GM19238 (cell line): Measurements from ENCODE around the gene RAB27A.
A peak's percentile ranks its signal among the peaks of the same experiment; 100 is the strongest.

Experiments used
- DNase-seq: peaks from one replicate; pipeline ENCODE4 v3.0.0; 2011; ENCODE audit warnings: low spot score; ENCODE audit not compliant: insufficient read length

Gene RAB27A

DNA sequence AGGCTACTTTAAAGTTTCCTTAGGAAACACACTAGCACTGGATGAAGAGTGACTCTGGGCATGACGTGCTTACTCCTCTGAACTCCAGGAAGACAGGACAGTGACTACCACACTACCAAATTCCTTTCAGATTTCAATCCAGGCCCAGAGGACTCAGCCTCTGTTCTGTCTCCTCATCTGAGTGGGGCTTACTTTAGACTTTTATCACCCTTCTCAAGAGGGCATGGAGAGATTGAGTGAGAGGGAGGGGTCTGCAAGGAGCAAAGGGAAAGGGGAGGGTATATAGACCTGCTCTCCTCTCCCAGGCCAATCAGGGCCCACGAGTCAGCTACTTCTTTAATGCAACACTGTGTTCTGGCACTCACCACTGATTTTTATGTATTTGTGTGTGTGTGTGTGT is 63.5 kb downstream of the RAB27A start:
- no peak for DNase-seq

DNA sequence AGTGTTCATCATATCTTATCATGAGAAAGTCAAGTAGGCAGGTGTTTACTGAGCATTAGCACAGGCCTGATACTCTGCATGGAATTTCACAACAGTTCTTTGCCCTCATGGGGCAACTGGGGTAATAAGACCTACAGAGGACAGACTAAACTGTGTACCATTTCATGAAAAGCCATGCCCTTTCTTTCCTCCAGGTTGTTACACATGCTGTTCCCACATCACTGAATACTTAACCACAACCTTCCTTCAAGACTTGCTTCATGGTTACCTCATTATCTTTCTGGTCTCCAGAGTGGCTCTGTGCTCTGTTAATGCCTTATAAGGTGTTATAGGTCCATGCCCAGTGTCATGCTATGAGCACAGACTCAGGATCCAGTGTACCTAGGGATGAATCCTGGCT is 64.7 kb downstream of the RAB27A start:
- no peak for DNase-seq

DNA sequence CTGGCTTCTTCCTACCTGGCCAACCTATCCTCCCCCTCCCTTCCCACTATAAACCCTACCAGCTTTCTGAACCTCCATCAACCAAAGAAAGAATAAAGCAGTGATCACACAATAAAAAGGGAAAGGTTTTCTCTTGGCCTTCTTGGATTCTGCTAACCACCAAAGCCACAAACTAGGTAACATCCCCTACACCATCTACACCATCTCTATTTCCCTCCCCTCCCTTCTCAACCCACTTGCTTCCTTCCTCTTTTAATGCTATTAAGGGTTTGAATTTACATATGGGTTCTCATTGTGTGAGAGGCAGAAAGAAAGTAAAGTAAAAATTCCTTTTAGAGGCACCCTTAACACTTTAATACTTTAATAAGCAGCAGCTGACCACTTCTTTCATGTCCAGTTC is 67.0 kb downstream of the RAB27A start:
- DNase-seq, result no peak

DNA sequence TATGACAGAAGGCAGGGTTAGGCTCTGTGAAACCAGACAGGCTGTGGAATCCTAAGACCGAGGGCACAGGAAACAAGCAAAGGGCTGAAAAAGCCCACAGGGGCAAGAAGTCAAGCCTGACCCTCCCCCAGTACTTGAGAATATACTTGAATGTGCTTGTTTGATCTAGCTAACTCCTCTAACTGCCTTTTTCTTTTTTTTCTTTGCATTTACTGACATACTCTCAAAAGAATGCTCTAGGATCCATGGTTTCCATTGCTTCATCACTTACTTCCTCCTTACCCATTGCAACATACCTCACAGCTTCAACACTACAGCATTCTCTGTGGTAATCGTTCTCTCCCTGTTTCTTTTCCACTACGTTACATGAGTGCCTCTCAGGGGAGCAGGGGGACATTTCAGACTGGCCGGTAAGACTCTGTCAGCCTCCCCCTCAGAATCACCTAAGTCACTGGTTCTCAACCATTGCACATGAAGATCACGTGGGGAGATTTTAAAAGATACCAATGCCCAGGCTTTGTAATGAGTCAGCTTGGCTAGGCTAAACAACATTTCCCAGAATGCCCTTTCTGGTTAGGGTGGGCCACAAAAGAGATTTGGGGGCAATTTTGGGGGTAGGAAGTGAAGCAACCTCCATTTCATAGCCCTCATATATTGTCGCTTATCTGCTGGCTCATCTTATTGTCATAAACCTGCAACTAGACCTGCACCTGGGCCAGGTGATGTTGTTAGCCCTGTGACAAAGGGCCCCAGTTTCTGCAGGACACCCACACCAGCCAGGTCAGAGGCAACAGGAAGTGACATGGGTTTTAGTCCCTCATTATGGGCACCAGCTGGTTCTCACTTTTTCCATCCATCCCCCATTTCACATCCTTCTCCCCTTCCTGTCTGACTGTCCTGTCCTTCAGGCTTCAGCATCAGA is 68.3 kb downstream of the RAB27A start:
- DNase-seq, result no peak

DNA sequence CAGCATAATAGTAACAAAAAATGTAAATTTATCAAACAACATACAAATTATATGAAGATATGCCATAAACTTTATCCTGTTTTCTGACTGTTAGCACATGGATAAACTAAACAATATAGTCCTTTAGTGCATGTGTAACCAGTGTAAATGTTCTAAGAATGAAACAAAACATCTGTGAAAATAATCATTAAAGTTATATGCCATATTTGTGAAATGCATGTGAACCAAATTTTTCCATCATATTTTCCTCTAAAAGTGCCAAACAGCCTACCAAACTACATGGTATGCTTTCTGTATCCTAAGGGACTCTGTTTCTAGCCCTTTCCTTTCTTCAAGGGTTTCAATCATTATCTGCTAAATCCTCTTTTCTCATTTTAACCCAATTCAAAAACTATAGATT is 69.0 kb downstream of the RAB27A start:
- DNase-seq, result no peak

DNA sequence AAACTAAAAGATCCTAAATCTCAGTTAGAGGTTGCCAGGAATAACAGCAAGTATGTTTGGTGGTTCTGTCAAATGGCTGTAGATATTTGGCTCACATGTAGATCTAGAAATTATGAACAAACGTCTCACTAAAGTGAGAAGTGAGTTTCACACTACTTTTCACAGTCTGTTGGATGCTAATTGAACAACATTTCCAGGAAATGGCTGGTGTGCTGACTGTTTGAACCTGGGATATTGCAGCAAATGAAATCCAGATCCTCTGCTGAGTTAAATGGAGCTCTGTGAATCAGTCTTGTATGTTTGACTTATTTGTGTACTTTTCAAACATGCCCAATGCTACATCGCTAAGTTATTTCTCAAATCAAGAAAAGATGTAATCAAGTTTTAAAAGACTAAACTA is 71.6 kb downstream of the RAB27A start:
- DNase-seq, result no peak

DNA sequence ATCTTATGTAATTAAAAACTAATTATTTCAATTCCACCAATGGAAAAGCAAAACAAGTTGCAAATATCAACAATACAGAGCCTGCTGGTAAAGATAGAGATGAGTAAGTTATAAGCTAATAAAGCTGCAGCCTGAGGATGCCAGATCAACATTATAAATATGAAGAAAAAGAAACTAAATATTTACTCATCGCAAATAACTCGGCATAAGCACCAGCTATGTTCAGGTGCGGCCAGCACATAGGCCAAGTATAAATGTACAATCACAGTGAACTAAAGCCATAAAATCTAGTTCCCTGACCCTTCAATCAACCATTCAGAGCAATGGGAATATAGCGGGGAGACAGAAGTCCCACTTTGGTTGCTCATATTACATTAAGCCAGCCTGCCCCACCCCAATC is 85.1 kb downstream of the RAB27A start:
- DNase-seq, result no peak

DNA sequence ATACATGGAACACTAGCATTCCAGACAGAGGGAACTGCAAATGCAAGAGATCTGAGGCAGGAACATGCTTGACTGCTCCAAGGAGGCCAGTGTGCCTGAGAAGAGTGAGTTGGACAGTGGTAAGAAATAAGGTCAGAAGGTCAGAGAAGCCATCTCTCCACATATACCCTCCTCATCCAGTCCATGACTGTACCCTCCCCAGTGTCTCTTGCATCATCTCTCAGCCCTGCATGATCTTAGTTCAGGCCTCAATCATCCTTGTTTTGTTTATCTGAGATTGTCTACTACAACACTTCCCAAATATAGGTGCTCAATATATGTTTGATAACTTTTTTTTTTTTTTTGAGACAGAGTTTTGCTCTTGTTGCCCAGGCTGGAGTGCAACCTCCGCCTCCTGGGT is 87.4 kb downstream of the RAB27A start:
- no peak for DNase-seq

DNA sequence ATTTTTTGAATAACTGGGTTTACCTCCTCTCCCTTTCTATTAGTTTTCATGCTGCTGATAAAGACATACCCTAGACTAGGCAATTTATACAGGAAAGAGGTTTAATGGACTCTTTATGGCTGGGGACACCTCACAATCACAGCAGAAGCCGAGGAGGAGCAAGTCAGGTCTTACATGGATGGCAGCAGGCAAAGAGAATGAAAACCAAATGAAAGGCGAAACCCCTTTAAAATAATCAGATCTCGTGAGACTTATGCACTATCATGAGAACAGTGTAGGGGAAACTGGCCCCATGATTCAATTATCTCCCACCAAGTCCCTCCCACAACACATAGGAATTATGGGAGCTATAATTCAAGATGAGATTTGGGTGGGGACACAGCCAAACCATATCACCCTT is 90.9 kb downstream of the RAB27A start:
- DNase-seq, result no peak

DNA sequence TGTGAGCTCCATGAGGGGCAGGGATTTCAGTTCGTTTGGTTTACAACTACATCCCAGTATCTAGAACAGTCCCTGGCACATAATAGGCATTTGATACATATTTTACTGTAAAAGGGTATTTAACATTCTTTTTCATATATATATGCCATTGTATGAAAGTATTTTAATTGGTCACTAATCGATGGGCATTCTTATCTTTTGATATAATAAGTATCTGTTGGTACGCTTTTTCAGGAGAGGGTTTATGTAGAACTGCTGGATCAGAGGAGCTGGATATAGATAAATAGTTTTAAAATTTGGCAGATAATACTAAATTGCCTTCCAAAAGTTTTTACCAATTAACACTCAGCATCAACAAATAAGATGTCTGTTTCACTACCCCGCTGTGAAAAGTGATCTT is 91.9 kb downstream of the RAB27A start:
- no peak for DNase-seq

DNA sequence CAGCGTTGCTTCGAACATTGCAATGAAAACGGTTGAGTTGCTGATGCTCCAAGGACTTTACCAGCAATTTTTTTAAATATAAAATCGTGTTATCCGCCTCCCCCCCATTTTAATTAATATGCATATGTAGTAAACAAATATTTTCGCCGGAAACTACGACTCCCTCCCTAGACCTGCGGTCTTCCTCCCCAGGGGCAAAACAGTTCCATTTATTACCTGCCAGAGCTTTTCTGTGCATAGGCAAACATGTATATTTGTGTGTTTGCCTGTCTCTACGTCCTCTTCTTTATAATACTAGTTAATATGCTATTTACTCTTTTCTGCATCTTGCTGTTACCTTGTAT is 92.3 kb downstream of the RAB27A start:
- DNase-seq, result no peak

DNA sequence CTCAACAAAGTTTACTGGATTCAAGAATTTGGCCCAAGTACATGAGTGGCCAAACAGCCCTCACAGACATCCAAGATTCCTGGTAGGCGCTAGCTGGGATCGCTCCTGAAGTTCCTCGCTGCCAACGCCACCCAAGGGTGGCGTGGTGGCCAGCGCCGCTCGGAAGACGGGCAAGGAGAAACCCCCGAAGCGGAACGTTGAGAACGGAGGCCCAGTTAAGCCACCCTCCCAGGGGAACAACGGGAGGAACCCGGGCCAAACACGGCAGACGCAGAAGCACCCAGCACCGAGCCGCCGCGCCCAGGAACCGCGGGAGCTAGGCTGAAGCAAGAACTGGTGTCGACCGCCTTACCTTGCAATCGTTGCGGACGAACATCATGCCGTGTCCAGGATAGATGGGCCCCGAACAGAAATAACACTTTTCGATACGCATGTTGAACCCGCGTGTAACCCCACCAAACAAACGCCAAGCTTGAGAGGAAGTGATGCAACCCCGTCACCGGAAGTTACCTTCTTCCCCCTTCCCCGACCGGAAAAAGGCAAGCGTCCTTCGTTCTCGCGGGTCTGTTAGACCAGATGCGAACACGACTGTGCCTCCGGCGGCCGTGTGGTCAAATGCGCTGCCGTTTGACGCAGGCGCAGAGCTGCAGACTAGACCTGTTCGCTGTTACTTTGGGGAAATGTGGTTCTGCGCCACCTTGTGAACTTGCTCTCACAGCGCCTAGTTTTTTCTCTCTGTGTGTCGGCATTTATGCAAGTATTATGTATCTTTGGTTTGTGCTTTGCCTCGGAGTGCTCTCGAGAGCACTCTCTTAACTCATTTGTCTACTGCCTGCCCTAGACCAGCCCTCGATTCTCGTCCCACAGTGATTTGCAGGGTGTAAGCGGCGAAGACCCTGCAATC is 92.9 kb downstream of the RAB27A start, which contains the start of gene RSL24D1:
TSS of gene RSL24D1 (minus strand) at position 484 of the 904 bp plus-strand sequence. CDS start at position 433, 51 bp downstream.
- DNase-seq, result peak; percentile 77

DNA sequence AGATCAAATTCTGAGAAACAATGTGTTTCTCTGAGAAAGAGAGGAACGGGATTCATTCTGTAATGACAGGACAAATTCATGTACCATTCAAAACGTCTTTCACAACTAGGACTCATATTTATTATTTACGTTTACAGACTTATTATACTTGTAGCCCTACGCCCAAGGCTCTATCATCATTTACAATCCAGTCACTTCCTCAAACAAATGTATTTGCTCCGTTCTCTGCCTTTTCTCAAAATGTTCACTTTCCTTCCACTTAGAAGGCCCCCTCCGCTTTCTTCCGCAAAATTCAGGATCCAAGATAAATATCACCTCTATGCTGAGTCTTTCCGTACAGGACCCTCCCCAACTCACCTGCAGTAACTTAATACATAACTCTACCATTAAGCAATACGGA is 93.6 kb downstream of the RAB27A start:
- no peak for DNase-seq

DNA sequence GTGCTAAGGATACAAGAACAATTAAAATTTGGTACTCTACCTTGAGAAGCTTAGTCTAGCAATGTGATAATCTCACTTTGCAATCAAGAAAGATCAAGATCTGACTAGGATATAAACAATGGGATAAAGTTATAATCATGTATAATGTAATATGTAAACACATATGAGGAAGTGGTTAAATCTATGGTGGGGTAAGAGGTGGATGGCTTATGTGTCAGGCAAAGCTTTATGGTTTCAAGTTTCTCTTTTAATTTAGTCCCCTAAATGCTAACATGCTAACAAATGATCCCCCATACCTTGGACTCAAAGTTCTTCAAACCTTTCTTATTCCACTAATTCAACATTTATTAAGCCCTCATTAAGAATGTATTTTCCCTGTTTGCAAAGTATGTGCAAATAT is 95.4 kb downstream of the RAB27A start:
- no peak for DNase-seq

DNA sequence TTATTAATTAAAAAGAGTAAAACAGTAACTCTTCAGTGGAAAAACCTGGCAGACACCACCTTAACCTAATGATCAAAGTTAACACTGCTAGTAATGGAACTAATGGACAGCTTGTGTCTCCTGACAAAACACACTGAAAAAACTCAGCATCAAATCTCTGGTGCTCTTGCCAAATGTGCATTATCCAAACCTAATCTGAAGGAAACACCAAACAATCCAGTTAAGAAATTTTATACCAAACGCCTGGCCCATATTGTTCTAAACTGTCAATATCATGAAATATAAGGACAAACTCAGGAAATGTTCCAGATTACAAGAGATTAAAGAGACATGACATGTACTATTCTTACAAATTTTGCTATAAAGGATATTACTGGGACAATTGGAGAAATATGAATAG is 103.3 kb downstream of the RAB27A start:
- DNase-seq, result no peak

DNA sequence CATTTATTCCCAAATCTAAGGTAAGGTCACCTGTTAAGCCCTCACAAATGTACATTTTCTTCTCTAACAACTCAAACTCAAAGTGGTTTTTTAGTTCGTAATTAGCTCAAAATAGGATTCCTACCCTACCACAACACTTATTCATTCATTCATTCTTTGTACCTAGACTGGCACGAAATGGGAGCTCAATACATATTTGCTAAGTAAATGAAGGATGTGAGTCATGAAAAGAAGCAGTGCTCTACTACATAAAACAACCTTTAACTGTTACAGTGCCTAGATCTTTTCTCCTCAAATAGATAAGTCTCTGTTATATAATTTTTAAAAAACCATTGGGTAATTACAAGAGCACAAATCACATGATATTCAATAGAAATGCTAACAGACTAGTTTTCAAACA is 105.9 kb downstream of the RAB27A start:
- no peak for DNase-seq

DNA sequence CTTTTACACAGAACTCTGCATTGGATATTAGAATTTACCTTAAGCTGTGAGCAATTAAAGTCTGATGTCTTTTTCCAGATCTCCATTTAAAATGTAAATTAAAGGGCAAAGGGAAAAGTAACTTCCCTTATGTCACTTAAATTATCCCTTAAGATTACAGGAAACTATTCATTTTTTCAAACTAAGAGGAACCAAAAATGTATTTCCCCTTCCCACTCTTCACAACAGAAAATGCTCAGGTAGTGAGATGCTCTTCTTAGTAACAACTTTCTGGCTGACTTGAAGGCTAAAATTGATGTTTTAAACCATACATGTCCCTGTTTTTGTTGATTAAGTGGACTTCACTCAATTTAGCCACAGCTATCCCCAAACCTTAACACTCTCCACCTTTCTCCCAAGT is 110.5 kb downstream of the RAB27A start:
- no peak for DNase-seq

DNA sequence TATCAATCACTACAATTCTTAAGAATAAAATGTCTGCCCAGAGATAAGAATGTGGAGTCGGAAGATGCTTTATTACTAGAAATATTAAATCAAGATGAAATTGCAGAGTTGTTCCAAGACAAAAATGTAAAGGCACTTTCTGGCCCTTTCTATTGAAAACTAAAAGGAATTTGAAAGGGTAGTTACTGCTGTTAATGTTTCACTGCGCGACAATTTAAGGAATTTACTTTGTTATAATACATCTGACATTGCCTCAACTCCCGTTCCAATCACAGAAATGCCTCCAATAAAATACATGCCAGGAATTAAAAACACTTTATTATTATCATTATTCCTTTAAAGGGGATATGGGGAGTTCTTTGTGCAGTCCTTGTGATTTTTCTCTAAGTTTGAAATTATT is 119.3 kb downstream of the RAB27A start:
- no peak for DNase-seq

DNA sequence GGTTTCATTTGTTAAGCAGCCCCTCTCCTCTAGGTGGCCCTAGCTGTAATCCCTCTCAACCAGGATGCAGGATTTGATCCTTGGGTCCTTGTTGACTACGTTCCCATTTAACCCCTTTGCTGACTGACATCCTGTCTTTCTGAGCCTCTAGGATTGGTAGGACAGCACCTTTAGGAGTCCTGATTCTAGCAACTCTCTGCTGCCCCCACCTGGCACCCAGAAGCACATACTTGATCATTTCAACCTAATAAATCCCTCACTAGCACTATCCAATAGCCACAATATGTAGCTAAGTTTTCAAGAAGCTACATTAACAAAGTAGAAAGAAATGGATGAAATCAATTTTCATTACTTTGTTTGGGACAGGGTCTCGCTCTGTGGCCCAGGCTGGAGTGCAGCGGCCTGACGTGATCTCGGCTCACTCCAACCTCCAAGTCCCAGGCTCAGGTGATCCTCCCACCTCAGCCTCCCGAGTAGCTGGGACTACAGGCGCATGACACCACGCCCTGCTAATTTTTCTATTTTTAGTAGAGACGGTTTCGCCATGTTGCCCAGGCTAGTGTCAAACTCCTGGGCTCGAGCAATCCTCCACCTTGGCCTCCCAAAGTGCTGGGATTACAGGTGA is 121.2 kb downstream of the RAB27A start:
- DNase-seq, result peak; percentile 27

DNA sequence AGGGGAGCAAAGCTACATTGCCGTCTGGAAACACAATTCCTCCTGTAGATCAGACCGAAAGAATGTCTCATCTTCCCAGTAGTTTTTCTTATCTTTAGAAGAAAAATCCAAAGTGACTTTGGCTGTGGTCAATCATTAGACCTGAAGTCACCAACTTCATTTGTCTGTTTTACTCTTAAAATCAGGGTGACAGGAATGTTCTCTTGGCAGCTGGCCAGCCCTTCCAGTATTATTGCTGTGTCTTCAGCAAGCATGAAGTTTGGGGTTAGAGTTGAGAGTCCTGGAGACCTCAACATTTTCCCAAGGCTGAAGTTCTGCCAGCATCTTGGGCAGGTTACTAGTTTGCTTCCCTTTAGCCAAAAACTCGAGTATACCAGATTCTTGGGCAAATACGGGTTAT is 125.3 kb downstream of the RAB27A start:
- DNase-seq, result no peak
